ENCODE results near the gene PTPN21. TPM values are rescaled to one million over a fixed set of nuclear protein-coding genes. Genes with fewer than 3 reads are reported as not detected.

PTPN21 gene
- total and polyA plus RNA-seq, 7 experiments from 2014 or later, result 0.34 TPM; not detected in 6

GRCh38 chr14:88479574-88479987 is 75.2 kb downstream of the PTPN21 start:
- CTCF ChIA-PET, result no interaction called here
- Histone ChIP-seq H3K4me1 (ENCODE audit: control insufficient read depth in 2 of 2, insufficient read depth in 2 of 2, low read length in 2 of 2) (no peaks in the 10 kb centered on the region), H3K27ac (ENCODE audit: low read depth, low read length) (no peak overlapping the region), H3K27me3 (ENCODE audit: control insufficient read depth in 2 of 2, insufficient read depth in 2 of 2, low read length in 2 of 2) (no peaks in the 10 kb centered on the region), H3K9me3 (ENCODE audit: control insufficient read depth in 2 of 3, low read length in 3 of 3) (no peaks in the 10 kb centered on the region), H3K4me3 (ENCODE audit: low read length) (no peak overlapping the region), H3K36me3 (ENCODE audit: control insufficient read depth in 2 of 3, insufficient read depth in 3 of 3, low read length in 3 of 3) (no peaks in the 10 kb centered on the region)
- ATAC-seq, result no peak
- H3K9me3 Mint-ChIP-seq, result no peaks in the 10 kb centered on the region
- intact Hi-C loops (cut with micrococcal nuclease), result no loop called here
- H3K27ac Mint-ChIP-seq, result no peak overlapping the region
- no peaks in the 10 kb centered on the region for H3K36me3 Mint-ChIP-seq
- H3K27me3 Mint-ChIP-seq, result peaks cover 3 to 19% (median 13%) of the 10 kb centered on the region in 5 donors
- POLR2A ChIA-PET, result no interaction called here
- no peak for DNase-seq
- no peak overlapping the region for H3K4me3 Mint-ChIP-seq
- H3K4me1 Mint-ChIP-seq, result no peaks in the 10 kb centered on the region

GRCh38 chr14:88478931-88479330 is 75.9 kb downstream of the PTPN21 start:
- Mint-ChIP-seq H3K9me3 (peaks cover 0 to 2% (median 0%) of the 10 kb centered on the region in 11 donors), H3K27ac (no peak overlapping the region), H3K4me1 (no peaks in the 10 kb centered on the region), H3K4me3 (no peak overlapping the region), H3K27me3 (peaks cover 3 to 19% (median 13%) of the 10 kb centered on the region in 5 donors), H3K36me3 (no peaks in the 10 kb centered on the region)
- Histone ChIP-seq H3K9me3 (ENCODE audit: control insufficient read depth in 2 of 3, low read length in 3 of 3) (no peaks in the 10 kb centered on the region), H3K4me1 (ENCODE audit: control insufficient read depth in 2 of 2, insufficient read depth in 2 of 2, low read length in 2 of 2) (no peaks in the 10 kb centered on the region), H3K27ac (ENCODE audit: low read depth, low read length) (no peak overlapping the region), H3K4me3 (ENCODE audit: low read length) (no peak overlapping the region), H3K27me3 (ENCODE audit: control insufficient read depth in 2 of 2, insufficient read depth in 2 of 2, low read length in 2 of 2) (no peaks in the 10 kb centered on the region), H3K36me3 (ENCODE audit: control insufficient read depth in 2 of 3, insufficient read depth in 3 of 3, low read length in 3 of 3) (no peaks in the 10 kb centered on the region)
- ChIA-PET CTCF (no interaction called here), POLR2A (no interaction called here)
- intact Hi-C loops (cut with micrococcal nuclease), result no loop called here
- DNase-seq (no peak), ATAC-seq (no peak)

- ATAC-seq (no peak), DNase-seq (no peak)
- peaks cover 0 to 2% (median 0%) of the 10 kb centered on the region in 11 donors for H3K9me3 Mint-ChIP-seq
- Histone ChIP-seq H3K27me3 (ENCODE audit: control insufficient read depth in 2 of 2, insufficient read depth in 2 of 2, low read length in 2 of 2) (no peaks in the 10 kb centered on the region), H3K4me3 (ENCODE audit: low read length) (no peak overlapping the region), H3K27ac (ENCODE audit: low read depth, low read length) (no peak overlapping the region), H3K9me3 (ENCODE audit: control insufficient read depth in 2 of 3, low read length in 3 of 3) (no peaks in the 10 kb centered on the region), H3K36me3 (ENCODE audit: control insufficient read depth in 2 of 3, insufficient read depth in 3 of 3, low read length in 3 of 3) (no peaks in the 10 kb centered on the region), H3K4me1 (ENCODE audit: control insufficient read depth in 2 of 2, insufficient read depth in 2 of 2, low read length in 2 of 2) (no peaks in the 10 kb centered on the region)
- no peaks in the 10 kb centered on the region for H3K4me1 Mint-ChIP-seq
- H3K36me3 Mint-ChIP-seq, result no peaks in the 10 kb centered on the region
- peaks cover 0 to 13% (median 8%) of the 10 kb centered on the region in 5 donors for H3K27me3 Mint-ChIP-seq
- intact Hi-C loops (cut with micrococcal nuclease), result no loop called here
- ChIA-PET CTCF (no interaction called here), POLR2A (no interaction called here)
- no peak overlapping the region for H3K4me3 Mint-ChIP-seq
- H3K27ac Mint-ChIP-seq, result no peak overlapping the region
Observed at GRCh38 chr14:88477513-88478250, 77.1 kb downstream of the PTPN21 start.

- no peaks in the 10 kb centered on the region for H3K36me3 ChIP-seq (ENCODE audit: control insufficient read depth in 2 of 3, insufficient read depth in 3 of 3, low read length in 3 of 3)
- ATAC-seq (no peak), DNase-seq (no peak)
- Mint-ChIP-seq H3K27me3 (peaks cover 0 to 8% (median 5%) of the 10 kb centered on the region in 5 donors), H3K4me3 (no peak overlapping the region), H3K27ac (no peak overlapping the region), H3K4me1 (no peaks in the 10 kb centered on the region), H3K36me3 (no peaks in the 10 kb centered on the region), H3K9me3 (peaks cover 0 to 2% (median 0%) of the 10 kb centered on the region in 11 donors)
- no peaks in the 10 kb centered on the region for H3K27me3 ChIP-seq (ENCODE audit: control insufficient read depth in 2 of 2, insufficient read depth in 2 of 2, low read length in 2 of 2)
- H3K4me1 ChIP-seq (ENCODE audit: control insufficient read depth in 2 of 2, insufficient read depth in 2 of 2, low read length in 2 of 2), result no peaks in the 10 kb centered on the region
- POLR2A ChIA-PET, result no interaction called here
- H3K27ac ChIP-seq (ENCODE audit: low read depth, low read length), result no peak overlapping the region
- intact Hi-C loops (cut with micrococcal nuclease), result no loop called here
- no peak overlapping the region for H3K4me3 ChIP-seq (ENCODE audit: low read length)
- H3K9me3 ChIP-seq (ENCODE audit: control insufficient read depth in 2 of 3, low read length in 3 of 3), result no peaks in the 10 kb centered on the region
- CTCF ChIA-PET, result no interaction called here
Observed at GRCh38 chr14:88476825-88477224, 78.0 kb downstream of the PTPN21 start.

- no peaks in the 10 kb centered on the region for H3K27me3 ChIP-seq (ENCODE audit: control insufficient read depth in 2 of 2, insufficient read depth in 2 of 2, low read length in 2 of 2)
- no peak overlapping the region for H3K4me3 ChIP-seq (ENCODE audit: low read length)
- no peaks in the 10 kb centered on the region for H3K36me3 Mint-ChIP-seq
- no peaks in the 10 kb centered on the region for H3K9me3 ChIP-seq (ENCODE audit: control insufficient read depth in 2 of 3, low read length in 3 of 3)
- ChIA-PET CTCF (no interaction called here), POLR2A (no interaction called here)
- intact Hi-C loops (cut with micrococcal nuclease), result no loop called here
- no peak overlapping the region for H3K27ac ChIP-seq (ENCODE audit: low read depth, low read length)
- H3K36me3 ChIP-seq (ENCODE audit: control insufficient read depth in 2 of 3, insufficient read depth in 3 of 3, low read length in 3 of 3), result no peaks in the 10 kb centered on the region
- peaks cover 0 to 2% (median 0%) of the 10 kb centered on the region in 11 donors for H3K9me3 Mint-ChIP-seq
- H3K4me3 Mint-ChIP-seq, result no peak overlapping the region
- no peak for ATAC-seq
- no peak overlapping the region for H3K27ac Mint-ChIP-seq
- no peaks in the 10 kb centered on the region for H3K4me1 Mint-ChIP-seq
- peaks cover 0 to 5% (median 2%) of the 10 kb centered on the region in 5 donors for H3K27me3 Mint-ChIP-seq
- no peak for DNase-seq
- H3K4me1 ChIP-seq (ENCODE audit: control insufficient read depth in 2 of 2, insufficient read depth in 2 of 2, low read length in 2 of 2), result no peaks in the 10 kb centered on the region
Observed at GRCh38 chr14:88476214-88476774, 78.5 kb downstream of the PTPN21 start.

GRCh38 chr14:88473791-88474190 is 81.0 kb downstream of the PTPN21 start:
- CTCF ChIA-PET, result no interaction called here
- Mint-ChIP-seq H3K36me3 (no peaks in the 10 kb centered on the region), H3K27ac (no peak overlapping the region), H3K4me1 (no peaks in the 10 kb centered on the region), H3K9me3 (peaks cover 0 to 2% (median 0%) of the 10 kb centered on the region in 11 donors), H3K27me3 (no peaks in the 10 kb centered on the region), H3K4me3 (no peak overlapping the region)
- H3K27me3 ChIP-seq (ENCODE audit: control insufficient read depth in 2 of 2, insufficient read depth in 2 of 2, low read length in 2 of 2), result no peaks in the 10 kb centered on the region
- POLR2A ChIA-PET, result no interaction called here
- ATAC-seq (no peak), DNase-seq (no peak)
- H3K27ac ChIP-seq (ENCODE audit: low read depth, low read length), result no peak overlapping the region
- H3K36me3 ChIP-seq (ENCODE audit: control insufficient read depth in 2 of 3, insufficient read depth in 3 of 3, low read length in 3 of 3), result no peaks in the 10 kb centered on the region
- intact Hi-C loops (cut with micrococcal nuclease), result no loop called here
- H3K4me3 ChIP-seq (ENCODE audit: low read length), result no peak overlapping the region
- no peaks in the 10 kb centered on the region for H3K4me1 ChIP-seq (ENCODE audit: control insufficient read depth in 2 of 2, insufficient read depth in 2 of 2, low read length in 2 of 2)
- H3K9me3 ChIP-seq (ENCODE audit: control insufficient read depth in 2 of 3, low read length in 3 of 3), result no peaks in the 10 kb centered on the region

Data from naive thymus-derived CD4-positive, alpha-beta T cell (primary cell).